NCI-H2107 treated with DMSO at 0.1 percent for 48 hours (cell line): ENCODE measurements around the gene MSL1.

Source experiments
- DNase-seq: peaks from one replicate; lab custom pipeline; 2025; ENCODE audit not compliant: unreplicated experiment; lab: John Stamatoyannopoulos, UW

The MSL1 gene

GRCh38 chr17:40103688-40104087 lies 18.1 kb upstream of the MSL1 start:
- no peak for DNase-seq

- no peak for DNase-seq
These were observed 16.9 kb upstream of the MSL1 start for GRCh38 chr17:40104594-40105486.

GRCh38 chr17:40105861-40106759 lies 15.7 kb upstream of the MSL1 start:
- DNase-seq: no peak

- no peak for DNase-seq
These were observed 14.8 kb upstream of the MSL1 start for GRCh38 chr17:40106760-40107521.

- no peak for DNase-seq
These were observed 14.1 kb upstream of the MSL1 start for GRCh38 chr17:40107522-40108174.

- no peak for DNase-seq
These were observed 12.6 kb upstream of the MSL1 start for GRCh38 chr17:40108970-40109824.

GRCh38 chr17:40110026-40110845 lies 11.5 kb upstream of the MSL1 start:
- no peak for DNase-seq

- peak; percentile 87 for DNase-seq
These were observed 10.3 kb upstream of the MSL1 start for GRCh38 chr17:40111221-40112128.

- DNase-seq: no peak
These were observed 9.5 kb upstream of the MSL1 start for GRCh38 chr17:40112191-40112711.

- DNase-seq: no peak
These were observed 9.1 kb upstream of the MSL1 start for GRCh38 chr17:40112718-40113109.

GRCh38 chr17:40113110-40113906 lies 8.5 kb upstream of the MSL1 start:
- peak; percentile 95 for DNase-seq

- no peak for DNase-seq
These were observed 7.9 kb upstream of the MSL1 start for GRCh38 chr17:40113907-40114245.

- no peak for DNase-seq
These were observed 6.7 kb upstream of the MSL1 start for GRCh38 chr17:40115101-40115436.

GRCh38 chr17:40122136-40122998 lies 596 bp downstream of the MSL1 start:
- no peak for DNase-seq

- DNase-seq: peak; percentile 57
These were observed 1.4 kb downstream of the MSL1 start for GRCh38 chr17:40122999-40123810.
